Endothelial cell (in vitro differentiated cells): Measurements from ENCODE around the gene PIN4. TPM values are rescaled to one million over a fixed set of nuclear protein-coding genes. Genes with fewer than 3 reads are reported as not detected.

Experiments used
- DNase-seq: peaks from one replicate; pipeline ENCODE4 v3.0.0; 2021; ENCODE audit warnings: low spot score
- H3K27ac Mint-ChIP-seq: one replicate; pipeline ENCODE4 v1.8.0; 2021; ENCODE audit warnings: mixed read lengths, inconsistent platforms; ENCODE audit not compliant: unreplicated experiment
- H3K27me3 Mint-ChIP-seq: one replicate; pipeline ENCODE4 v1.8.0; 2021; ENCODE audit warnings: mild to moderate bottlenecking, moderate library complexity, mixed read lengths, inconsistent platforms; ENCODE audit not compliant: unreplicated experiment
- H3K36me3 Mint-ChIP-seq: one replicate; pipeline ENCODE4 v1.8.0; 2021; ENCODE audit warnings: mild to moderate bottlenecking, low read depth, mixed read lengths, inconsistent platforms; ENCODE audit not compliant: unreplicated experiment
- H3K4me1 Mint-ChIP-seq: one replicate; pipeline ENCODE4 v1.8.0; 2021; ENCODE audit warnings: mild to moderate bottlenecking, mixed read lengths, inconsistent platforms; ENCODE audit not compliant: unreplicated experiment
- H3K4me3 Mint-ChIP-seq: one replicate; pipeline ENCODE4 v1.8.0; 2021; ENCODE audit warnings: mild to moderate bottlenecking, mixed read lengths, inconsistent platforms; ENCODE audit not compliant: unreplicated experiment
- H3K9me3 Mint-ChIP-seq: one replicate; pipeline ENCODE4 v1.8.0; 2021; ENCODE audit warnings: mixed read lengths, inconsistent platforms; ENCODE audit not compliant: unreplicated experiment
- CTCF ChIP-seq: fragments of 200-600 bp; sonication (generic); IDR thresholded peaks from one replicate; pipeline ENCODE4 v1.5.0; 2021; ENCODE audit warnings: antibody characterized with exemption; ENCODE audit not compliant: unreplicated experiment
- total RNA-seq: library from RNA; stranded (reverse); fragmentation: NEBNext Ultra II Directional; extraction: Animal tissue kit (Norgen Biotek cat#: 25700); gene quantifications from one replicate; pipeline ENCODE4 v1.2.1, GENCODE V29; 2021; ENCODE audit not compliant: unreplicated experiment

Gene PIN4
- total RNA-seq, 1 donor from 2014 or later: 9.3 TPM

- no peak overlapping the region for H3K27ac Mint-ChIP-seq
- no peak for DNase-seq
- no peaks in the 10 kb centered on the region for H3K4me1 Mint-ChIP-seq
- TF ChIP-seq CTCF: no peak
- H3K4me3 Mint-ChIP-seq: no peak overlapping the region
- H3K9me3 Mint-ChIP-seq: no peaks in the 10 kb centered on the region
- peaks cover 28% of the 10 kb centered on the region for H3K36me3 Mint-ChIP-seq
- H3K27me3 Mint-ChIP-seq: peaks cover 3% of the 10 kb centered on the region
Measured at GRCh38 chrX:72145181-72145580, 36.4 kb upstream of the PIN4 start.

GRCh38 chrX:72146527-72146926 is 35.0 kb upstream of the PIN4 start:
- TF ChIP-seq CTCF: no peak
- Mint-ChIP-seq H3K9me3 (no peaks in the 10 kb centered on the region), H3K4me3 (no peak overlapping the region), H3K4me1 (no peaks in the 10 kb centered on the region), H3K27ac (no peak overlapping the region), H3K27me3 (peaks cover 3% of the 10 kb centered on the region), H3K36me3 (peaks cover 16% of the 10 kb centered on the region)
- DNase-seq: no peak

- H3K27me3 Mint-ChIP-seq: no peaks in the 10 kb centered on the region
- no peak overlapping the region for H3K27ac Mint-ChIP-seq
- H3K4me1 Mint-ChIP-seq: no peaks in the 10 kb centered on the region
- no peaks in the 10 kb centered on the region for H3K9me3 Mint-ChIP-seq
- DNase-seq: no peak
- TF ChIP-seq CTCF: no peak
- H3K36me3 Mint-ChIP-seq: peaks cover 8% of the 10 kb centered on the region
- H3K4me3 Mint-ChIP-seq: no peak overlapping the region
Measured at GRCh38 chrX:72158773-72159172, 22.8 kb upstream of the PIN4 start.

- TF ChIP-seq CTCF: no peak
- H3K27ac Mint-ChIP-seq: no peak overlapping the region
- no peaks in the 10 kb centered on the region for H3K27me3 Mint-ChIP-seq
- no peak overlapping the region for H3K4me3 Mint-ChIP-seq
- H3K36me3 Mint-ChIP-seq: peaks cover 8% of the 10 kb centered on the region
- DNase-seq: no peak
- no peaks in the 10 kb centered on the region for H3K9me3 Mint-ChIP-seq
- H3K4me1 Mint-ChIP-seq: no peaks in the 10 kb centered on the region
Measured at GRCh38 chrX:72159769-72160168, 21.8 kb upstream of the PIN4 start.

GRCh38 chrX:72165551-72165950 is 16.0 kb upstream of the PIN4 start:
- DNase-seq: no peak
- Mint-ChIP-seq H3K36me3 (peaks cover 4% of the 10 kb centered on the region), H3K27ac (no peak overlapping the region), H3K9me3 (no peaks in the 10 kb centered on the region), H3K4me3 (no peak overlapping the region), H3K4me1 (no peaks in the 10 kb centered on the region), H3K27me3 (no peaks in the 10 kb centered on the region)
- TF ChIP-seq CTCF: no peak
